Neural progenitor cell (in vitro differentiated cells): ENCODE data around the gene BAG5.

Experiments used
- EZH2 ChIP-seq: fragments of 200-600 bp; sonication (generic); IDR thresholded peaks from 2 replicates; pipeline ENCODE4 v1.6.1; 2017; ENCODE audit warnings: antibody characterized with exemption, mild to moderate bottlenecking, moderate library complexity
- TF ChIP-seq, protein P1 (sequence below): fragments of 200-600 bp; sonication (generic); IDR thresholded peaks from 2 replicates; pipeline ENCODE4 v1.5.1; 2017; ENCODE audit warnings: antibody characterized with exemption, mild to moderate bottlenecking

- TF ChIP-seq EZH2: no peak
- TF ChIP-seq, protein P1, sequence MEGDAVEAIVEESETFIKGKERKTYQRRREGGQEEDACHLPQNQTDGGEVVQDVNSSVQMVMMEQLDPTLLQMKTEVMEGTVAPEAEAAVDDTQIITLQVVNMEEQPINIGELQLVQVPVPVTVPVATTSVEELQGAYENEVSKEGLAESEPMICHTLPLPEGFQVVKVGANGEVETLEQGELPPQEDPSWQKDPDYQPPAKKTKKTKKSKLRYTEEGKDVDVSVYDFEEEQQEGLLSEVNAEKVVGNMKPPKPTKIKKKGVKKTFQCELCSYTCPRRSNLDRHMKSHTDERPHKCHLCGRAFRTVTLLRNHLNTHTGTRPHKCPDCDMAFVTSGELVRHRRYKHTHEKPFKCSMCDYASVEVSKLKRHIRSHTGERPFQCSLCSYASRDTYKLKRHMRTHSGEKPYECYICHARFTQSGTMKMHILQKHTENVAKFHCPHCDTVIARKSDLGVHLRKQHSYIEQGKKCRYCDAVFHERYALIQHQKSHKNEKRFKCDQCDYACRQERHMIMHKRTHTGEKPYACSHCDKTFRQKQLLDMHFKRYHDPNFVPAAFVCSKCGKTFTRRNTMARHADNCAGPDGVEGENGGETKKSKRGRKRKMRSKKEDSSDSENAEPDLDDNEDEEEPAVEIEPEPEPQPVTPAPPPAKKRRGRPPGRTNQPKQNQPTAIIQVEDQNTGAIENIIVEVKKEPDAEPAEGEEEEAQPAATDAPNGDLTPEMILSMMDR: no peak
Observed at GRCh38 chr14:103594265-103594664, 31.8 kb upstream of the BAG5 start.
